Measurements from ENCODE around the gene SLC6A16. TPM values are rescaled to one million over a fixed set of nuclear protein-coding genes. Genes with fewer than 3 reads are reported as not detected.

SLC6A16 gene
- total RNA-seq, 1 donor from 2014 or later: 19.3 TPM

DNA sequence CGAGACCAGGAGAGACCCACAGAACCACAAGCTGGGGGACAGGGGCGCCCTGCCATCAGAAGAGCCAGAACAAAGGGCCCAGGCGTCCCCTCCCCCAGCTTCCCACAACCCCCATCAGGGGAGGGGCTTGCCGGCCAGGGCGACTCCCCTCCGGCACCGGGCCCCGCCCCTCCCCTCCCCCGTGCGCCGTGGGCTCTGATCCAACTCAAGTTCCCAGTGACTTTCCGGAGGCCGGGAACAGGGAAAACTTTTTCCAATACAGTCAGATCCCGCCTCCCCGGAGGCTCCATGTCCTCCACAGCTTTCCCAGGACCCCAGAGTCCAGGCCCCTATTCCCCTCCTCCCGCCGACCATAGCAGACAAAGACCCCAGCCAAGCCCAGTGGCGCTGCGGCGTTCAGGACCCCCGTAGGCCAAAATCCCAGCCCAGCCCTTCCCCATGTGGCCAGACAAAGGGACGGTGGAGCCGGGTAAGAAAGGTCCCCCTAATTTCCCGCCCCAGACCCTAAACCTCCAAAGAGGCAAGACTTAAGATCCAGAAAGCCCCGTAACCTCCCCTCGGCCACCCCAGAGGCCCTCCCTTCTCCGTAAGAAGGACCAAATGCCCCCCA is 36.6 kb upstream of the SLC6A16 start:
- ATAC-seq (ENCODE audit: low read depth): peak; percentile 11
- ChIA-PET CTCF (interaction anchor here (1.2 kb wide), 1 partner anchor 13 kb away, joined by 3 read pairs; no protein-coding TSS in a partner anchor), POLR2A (interaction anchor here (0.6 to 7.0 kb wide), 10 partner anchors 10 to 228 kb away, joined by 3 to 89 read pairs (median 4); partner anchors contain the start of gene CD37)
- Mint-ChIP-seq H3K36me3 (ENCODE audit: low read depth) (no peaks in the 10 kb centered on the region), H3K9me3 (no peaks in the 10 kb centered on the region), H3K27me3 (no peaks in the 10 kb centered on the region), H3K4me3 (no peak overlapping the region), H3K27ac (peak overlapping the region; percentile 87), H3K4me1 (peaks cover 45% of the 10 kb centered on the region)
- DNase-seq: no peak
- TF ChIP-seq CTCF (IDR thresholded peaks at IDR 0.05): no peak
- intact Hi-C loops (cut with micrococcal nuclease): loop anchor here (2.0 kb wide), 1 partner anchor 61 kb away; no protein-coding TSS in a partner anchor

GRCh38 chr19:49359851-49360820 is 35.1 kb upstream of the SLC6A16 start:
- ChIA-PET POLR2A (interaction anchor here (0.6 to 7.0 kb wide), 13 partner anchors 11 to 461 kb away, joined by 3 to 89 read pairs (median 4); partner anchors contain the start of genes ALDH16A1, CD37 and FCGRT), CTCF (interaction anchor here (1.2 kb wide), 1 partner anchor 11 kb away, joined by 3 read pairs; no protein-coding TSS in a partner anchor)
- H3K9me3 Mint-ChIP-seq: no peaks in the 10 kb centered on the region
- no peaks in the 10 kb centered on the region for H3K36me3 Mint-ChIP-seq (ENCODE audit: low read depth)
- ATAC-seq (ENCODE audit: low read depth) (no peak), DNase-seq (no peak)
- H3K4me1 Mint-ChIP-seq: peaks cover 58% of the 10 kb centered on the region
- peak overlapping the region; percentile 75 for H3K4me3 Mint-ChIP-seq
- intact Hi-C loops (cut with micrococcal nuclease): no loop called here
- TF ChIP-seq CTCF (IDR thresholded peaks at IDR 0.05): no peak
- no peaks in the 10 kb centered on the region for H3K27me3 Mint-ChIP-seq
- peak overlapping the region; percentile 80 for H3K27ac Mint-ChIP-seq

DNA sequence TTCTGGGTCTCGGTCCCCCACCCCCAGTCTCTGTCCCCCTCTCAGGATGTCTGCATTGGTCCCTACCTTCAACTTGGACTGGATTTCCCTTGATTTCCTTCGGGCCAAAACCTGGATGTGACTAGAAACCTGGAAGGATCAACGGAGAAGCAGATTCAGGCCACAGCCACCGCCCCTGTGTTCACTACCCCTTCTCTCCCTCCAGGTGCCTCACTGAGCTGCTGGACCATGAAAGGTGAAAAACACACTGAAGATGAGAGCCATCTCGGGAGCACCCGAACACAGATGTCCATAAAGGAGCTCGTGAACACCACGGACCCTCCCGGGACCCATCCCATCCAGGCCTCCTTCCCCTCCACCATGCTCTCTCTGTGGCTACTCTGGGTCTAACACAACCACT is 32.2 kb upstream of the SLC6A16 start:
- DNase-seq (no peak), ATAC-seq (ENCODE audit: low read depth) (peak; percentile 57)
- Mint-ChIP-seq H3K9me3 (no peaks in the 10 kb centered on the region), H3K27ac (peak overlapping the region; percentile 80), H3K27me3 (no peaks in the 10 kb centered on the region), H3K4me3 (peak overlapping the region; percentile 73), H3K4me1 (peaks cover 68% of the 10 kb centered on the region), H3K36me3 (ENCODE audit: low read depth) (no peaks in the 10 kb centered on the region)
- intact Hi-C loops (cut with micrococcal nuclease): no loop called here
- POLR2A ChIA-PET: interaction anchor here (0.6 to 7.0 kb wide), 8 partner anchors 9 to 86 kb away, joined by 3 to 89 read pairs (median 4); partner anchors contain the start of gene CD37
- CTCF ChIA-PET: interaction anchor here (0.6 to 1.5 kb wide), 4 partner anchors 9 to 117 kb away, joined by 3 to 4 read pairs (median 3); partner anchors contain the start of gene FLT3LG
- TF ChIP-seq CTCF (IDR thresholded peaks at IDR 0.05): no peak

DNA sequence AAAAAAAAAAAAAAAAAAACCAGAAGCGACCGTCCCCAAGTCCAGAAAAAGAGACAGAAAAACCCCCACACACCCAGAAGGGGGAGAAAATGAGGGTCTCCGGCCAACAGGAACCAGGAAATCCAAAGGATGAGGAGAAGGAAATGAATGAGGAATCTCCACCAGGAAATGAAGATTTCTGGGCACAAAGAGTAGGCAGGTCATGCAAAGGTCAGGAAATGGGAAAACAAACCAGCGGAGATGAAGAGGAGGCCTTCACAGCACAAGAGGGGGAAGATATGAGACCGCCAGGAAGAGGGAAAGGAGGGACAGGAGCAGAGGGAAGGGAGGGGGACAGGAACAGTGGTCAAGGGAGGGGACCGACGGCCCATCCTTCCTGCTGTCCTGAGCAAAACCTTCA is 31.4 kb upstream of the SLC6A16 start:
- DNase-seq (no peak), ATAC-seq (ENCODE audit: low read depth) (no peak)
- ChIA-PET CTCF (no interaction called here), POLR2A (interaction anchor here (0.6 to 9.2 kb wide), 10 partner anchors 12 to 706 kb away, joined by 3 to 120 read pairs (median 5); partner anchors contain the start of gene CD37)
- TF ChIP-seq CTCF (IDR thresholded peaks at IDR 0.05): no peak
- intact Hi-C loops (cut with micrococcal nuclease): no loop called here
- Mint-ChIP-seq H3K27ac (peak overlapping the region; percentile 80), H3K4me3 (peak overlapping the region; percentile 73), H3K36me3 (ENCODE audit: low read depth) (no peaks in the 10 kb centered on the region), H3K27me3 (no peaks in the 10 kb centered on the region), H3K4me1 (peaks cover 61% of the 10 kb centered on the region), H3K9me3 (no peaks in the 10 kb centered on the region)
